H1 (cell line): ENCODE measurements around the gene MPC1. TPM values are rescaled to one million over a fixed set of nuclear protein-coding genes. Genes with fewer than 3 reads are reported as not detected.

Source experiments
- CTCF ChIA-PET: fragments of 300-600 bp; sonication (Branson Sonifier 250); formaldehyde crosslinking; loops from one replicate; lab custom pipeline; 2021; ENCODE audit not compliant: partially characterized antibody; lab: Charles Lee
- POLR2A ChIA-PET: fragments of 300-600 bp; sonication (Branson Sonifier 250); formaldehyde crosslinking; loops from one replicate; lab custom pipeline; 2021; ENCODE audit warnings: inconsistent platforms; ENCODE audit not compliant: partially characterized antibody; lab: Charles Lee
- DNase-seq, 2 experiments: peaks; one replicate each; pipeline versions ENCODE4 v3.0.0 to v3.0.0-alpha.2; 2010 to 2022; ENCODE audit warnings: low spot score in 2 of 2, low read depth in 1 of 2, mixed read lengths in 1 of 2
- FAIRE-seq: peaks from 2 replicates; lab custom pipeline; 2011; peaks lifted over from hg19 to GRCh38; lab: Jason Lieb, UNC
- H2AFZ ChIP-seq: 2 replicates; pipeline ENCODE4 v1.8.1; 2012; ENCODE audit warnings: low read length, inconsistent platforms
- H2AK5ac ChIP-seq: 2 replicates; pipeline ENCODE4 v1.6.1; 2013; ENCODE audit warnings: low read depth, low read length
- H2BK120ac ChIP-seq: replicated peaks from 2 replicates; pipeline ENCODE3; 2013; ENCODE audit warnings: low read depth, low read length, inconsistent platforms
- H2BK12ac ChIP-seq: 2 replicates; pipeline ENCODE4 v1.6.1; 2013; ENCODE audit warnings: low read depth, low read length
- H2BK15ac ChIP-seq: 2 replicates; pipeline ENCODE4 v1.6.1; 2013; ENCODE audit warnings: low read length
- H2BK20ac ChIP-seq: 2 replicates; pipeline ENCODE4 v1.6.1; 2013; ENCODE audit warnings: low read length
- H2BK5ac ChIP-seq: 2 replicates; pipeline ENCODE4 v1.6.1; 2013; ENCODE audit warnings: low read depth, low read length
- H3K14ac ChIP-seq: 2 replicates; pipeline ENCODE4 v1.6.1; 2013; ENCODE audit warnings: inconsistent platforms; ENCODE audit not compliant: insufficient read length
- H3K18ac ChIP-seq: 2 replicates; pipeline ENCODE4 v1.6.1; 2013; ENCODE audit warnings: low read length; ENCODE audit errors: extremely low read depth
- H3K23ac ChIP-seq: 2 replicates; pipeline ENCODE4 v1.6.1; 2013; ENCODE audit warnings: inconsistent platforms; ENCODE audit not compliant: insufficient read length
- H3K23me2 ChIP-seq: 2 replicates; pipeline ENCODE4 v1.6.1; 2013; ENCODE audit warnings: low read depth, low read length
- H3K27ac ChIP-seq: 2 replicates; pipeline ENCODE4 v1.6.1; 2011; ENCODE audit warnings: low read depth, low read length, inconsistent platforms
- H3K27me3 ChIP-seq, 4 experiments: replicated peaks in 1 of 4; 1 replicate in 1 of 4; 2 replicates in 3 of 4; pipeline versions ENCODE4 v1.6.1 to v1.8.1; 2011 to 2013; ENCODE audit warnings: low read length in 3 of 4, mild to moderate bottlenecking in 3 of 4, inconsistent platforms in 2 of 4, mixed read lengths in 2 of 4, moderate library complexity in 1 of 4; ENCODE audit not compliant: control insufficient read depth in 3 of 4, insufficient read depth in 3 of 4; ENCODE audit errors: extremely low read depth in 1 of 4
- H3K36me3 ChIP-seq, 4 experiments: 2 replicates each; pipeline versions ENCODE4 v1.6.1 to v1.8.1; 2011 to 2013; ENCODE audit warnings: mild to moderate bottlenecking in 4 of 4, low read length in 3 of 4, moderate library complexity in 2 of 4, control low read depth in 1 of 4, inconsistent platforms in 1 of 4; ENCODE audit not compliant: insufficient read depth in 4 of 4, control insufficient read depth in 2 of 4
- H3K4ac ChIP-seq: replicated peaks from 2 replicates; pipeline ENCODE3; 2013; ENCODE audit warnings: low read length, low read depth, mixed read lengths, inconsistent platforms; ENCODE audit not compliant: insufficient read length
- H3K4me1 ChIP-seq, 4 experiments: replicated peaks in 1 of 4; 1 replicate in 1 of 4; 2 replicates in 3 of 4; pipeline versions ENCODE4 v1.6.1 to v1.8.1; 2011 to 2013; ENCODE audit warnings: low read length in 3 of 4, inconsistent platforms in 2 of 4, mixed read lengths in 1 of 4; ENCODE audit not compliant: insufficient read depth in 4 of 4, control insufficient read depth in 3 of 4
- H3K4me2 ChIP-seq, 2 experiments: 2 replicates each; pipeline versions ENCODE4 v1.6.1 to v1.8.1; 2011 to 2013; ENCODE audit warnings: low read depth in 2 of 2, low read length in 2 of 2, control low read depth in 1 of 2, inconsistent platforms in 1 of 2, mild to moderate bottlenecking in 1 of 2; ENCODE audit not compliant: insufficient read depth in 1 of 2
- H3K4me3 ChIP-seq, 4 experiments: fragments of 200-600, 300-600 bp in 1 of 4; sonication (generic), shearing (Covaris generic), sonication (Bioruptor Twin) in 1 of 4; 2 replicates each; pipeline versions ENCODE4 v1.5.1 to v1.8.1; 2011 to 2016; ENCODE audit warnings: low read length in 4 of 4, low read depth in 3 of 4, control low read depth in 2 of 4, inconsistent platforms in 2 of 4, mild to moderate bottlenecking in 2 of 4, mixed read lengths in 1 of 4, moderate library complexity in 1 of 4; ENCODE audit not compliant: insufficient read depth in 2 of 4; ENCODE audit errors: extremely low read depth in 1 of 4
- H3K56ac ChIP-seq: replicated peaks from 2 replicates; pipeline ENCODE3; 2013; ENCODE audit warnings: low read depth, mild to moderate bottlenecking, mixed read lengths, low read length, inconsistent platforms; ENCODE audit not compliant: insufficient read length
- H3K79me1 ChIP-seq: 2 replicates; pipeline ENCODE4 v1.6.1; 2013; ENCODE audit warnings: low read depth, low read length, control low read depth
- H3K79me2 ChIP-seq, 2 experiments: 2 replicates each; pipeline versions ENCODE4 v1.6.1 to v1.8.1; 2012 to 2013; ENCODE audit warnings: low read length in 2 of 2, mild to moderate bottlenecking in 2 of 2, inconsistent platforms in 1 of 2; ENCODE audit not compliant: insufficient read depth in 2 of 2, control insufficient read depth in 1 of 2
- H3K9ac ChIP-seq, 4 experiments: replicated peaks in 1 of 4; 1 replicate in 1 of 4; 2 replicates in 3 of 4; pipeline versions ENCODE4 v1.6.1 to v1.8.1; 2011 to 2013; ENCODE audit warnings: low read depth in 3 of 4, low read length in 3 of 4, control low read depth in 2 of 4, mild to moderate bottlenecking in 2 of 4, moderate library complexity in 2 of 4, inconsistent platforms in 1 of 4; ENCODE audit errors: extremely low read depth in 1 of 4
- H3K9me3 ChIP-seq, 2 experiments: 2 replicates each; pipeline versions ENCODE4 v1.6.1 to v1.8.1; 2012 to 2013; ENCODE audit warnings: mild to moderate bottlenecking in 2 of 2, moderate library complexity in 2 of 2, control low read depth in 1 of 2, inconsistent platforms in 1 of 2, low read depth in 1 of 2, low read length in 1 of 2, mixed read lengths in 1 of 2; ENCODE audit not compliant: insufficient read depth in 2 of 2
- H4K20me1 ChIP-seq, 2 experiments: replicated peaks in 1 of 2; 2 replicates each; pipeline versions ENCODE3 to v1.8.1; 2011 to 2013; ENCODE audit warnings: inconsistent platforms in 2 of 2, low read length in 2 of 2, mild to moderate bottlenecking in 1 of 2; ENCODE audit not compliant: insufficient read depth in 2 of 2, control insufficient read depth in 1 of 2
- H4K5ac ChIP-seq: 2 replicates; pipeline ENCODE4 v1.6.1; 2013; ENCODE audit warnings: low read length, low read depth, mixed read lengths, inconsistent platforms; ENCODE audit not compliant: insufficient read length
- H4K8ac ChIP-seq: 2 replicates; pipeline ENCODE4 v1.8.0; 2013; ENCODE audit warnings: mild to moderate bottlenecking, moderate library complexity, low read length, inconsistent platforms; ENCODE audit not compliant: insufficient read depth; ENCODE audit errors: extremely low read depth
- H4K91ac ChIP-seq: replicated peaks from 2 replicates; pipeline ENCODE3; 2013; ENCODE audit warnings: low read length, mixed read lengths, inconsistent platforms; ENCODE audit not compliant: insufficient read length
- HDAC6 ChIP-seq: IDR thresholded peaks from one replicate; pipeline ENCODE4 v1.7.1; 2012; ENCODE audit warnings: low read depth, mild to moderate bottlenecking, inconsistent platforms, low read length, moderate library complexity
- JUND ChIP-seq: IDR thresholded peaks from 2 replicates; pipeline ENCODE4 v1.6.1; 2011; ENCODE audit warnings: mild to moderate bottlenecking, improper control_type of control experiment, low read length
- NANOG ChIP-seq: IDR thresholded peaks from 2 replicates; pipeline ENCODE4 v1.6.1; 2011; ENCODE audit warnings: low read length, low read depth, mild to moderate bottlenecking, inconsistent platforms; ENCODE audit not compliant: insufficient read depth, poor library complexity, severe bottlenecking
- POLR2A ChIP-seq, 2 experiments: IDR thresholded peaks; 1 replicate in 1 of 2; 2 replicates in 1 of 2; pipeline ENCODE4 v1.6.1; 2011; ENCODE audit warnings: low read depth in 2 of 2, low read length in 2 of 2, mild to moderate bottlenecking in 2 of 2; ENCODE audit errors: control extremely low read depth in 1 of 2
- WGBS, 2 experiments: shearing (Covaris generic) in 1 of 2; methylation state at CpG; one replicate each; pipeline versions ENCODE4 v1.1.6 to v1.1.7; 2013 to 2015; ENCODE audit warnings: low lambda C conversion rate in 2 of 2, mixed read lengths in 2 of 2, inconsistent platforms in 1 of 2, low coverage in 1 of 2, missing lambda C conversion rate in 1 of 2; ENCODE audit not compliant: insufficient replicate concordance in 2 of 2, insufficient coverage in 1 of 2, insufficient read length in 1 of 2; ENCODE audit errors: extremely low coverage in 1 of 2, missing lambda C conversion rate in 1 of 2; 5-methylcytosine and 5-hydroxymethylcytosine counted together
- polyA plus RNA-seq, 7 experiments: library from polyadenylated mRNA; depleted of rRNA in 3 of 7; stranded (reverse) in 5 of 7; unstranded in 2 of 7; fragments of >200 nt in 5 of 7; fragments of 200-250 nt in 2 of 7; gene quantifications; 1 replicate in 5 of 7; 2 replicates in 1 of 7; 4 replicates in 1 of 7; pipeline versions ENCODE4 v1.2.1 to v1.2.3, GENCODE V29; 2011 to 2013; ENCODE audit warnings: missing spikeins in 2 of 7, mixed read lengths in 2 of 7
- total RNA-seq: library from RNA; stranded (reverse); fragmentation: NEBNext Ultra II Directional; extraction: Animal tissue kit (Norgen Biotek cat#: 25700); gene quantifications from 2 replicates; pipeline ENCODE4 v1.2.1, GENCODE V29; 2021
- TF ChIP-seq, protein P1 (sequence below): IDR thresholded peaks from 2 replicates; pipeline ENCODE4 v1.6.1; 2011; ENCODE audit warnings: low read length, improper control_type of control experiment
- TF ChIP-seq, protein P2 (sequence below): IDR thresholded peaks from 2 replicates; pipeline ENCODE4 v1.6.1; 2012; ENCODE audit warnings: inconsistent platforms

Gene MPC1
- total and polyA plus RNA-seq, 2 of the 8 experiments (the other 6 are each of a cell fraction or from before 2014, with no cell fraction given), result 10.2 to 12.6 TPM

- POLR2A ChIA-PET, result interaction anchor here (1.0 kb wide), 1 partner anchor 17 kb away, joined by 3 read pairs; no protein-coding TSS in a partner anchor
- no peak overlapping the region for H2AK5ac ChIP-seq
- H4K91ac ChIP-seq, result no peak overlapping the region
- no peaks in the 10 kb centered on the region for H3K27me3 ChIP-seq
- H4K5ac ChIP-seq, result no peak overlapping the region
- H3K4me2 ChIP-seq, result no peak overlapping the region
- no peak overlapping the region for H2BK15ac ChIP-seq
- H3K9me3 ChIP-seq, result no peaks in the 10 kb centered on the region
- no peak overlapping the region for H2BK5ac ChIP-seq
- 93% methylated on average over 12 of the region's 12 CpGs; no CpG with 5 or more reads in 1 of the 2 experiments for WGBS, 2 experiments
- H4K20me1 ChIP-seq, result peaks cover 0 to 3% of the 10 kb centered on the region in 2 experiments
- no peak overlapping the region for H3K23ac ChIP-seq
- H3K4me3 ChIP-seq, result no peak overlapping the region
- DNase-seq (no peak), FAIRE-seq (no peak)
- TF ChIP-seq, protein P1, sequence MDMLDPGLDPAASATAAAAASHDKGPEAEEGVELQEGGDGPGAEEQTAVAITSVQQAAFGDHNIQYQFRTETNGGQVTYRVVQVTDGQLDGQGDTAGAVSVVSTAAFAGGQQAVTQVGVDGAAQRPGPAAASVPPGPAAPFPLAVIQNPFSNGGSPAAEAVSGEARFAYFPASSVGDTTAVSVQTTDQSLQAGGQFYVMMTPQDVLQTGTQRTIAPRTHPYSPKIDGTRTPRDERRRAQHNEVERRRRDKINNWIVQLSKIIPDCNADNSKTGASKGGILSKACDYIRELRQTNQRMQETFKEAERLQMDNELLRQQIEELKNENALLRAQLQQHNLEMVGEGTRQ, result no peak
- TF ChIP-seq, protein P2, sequence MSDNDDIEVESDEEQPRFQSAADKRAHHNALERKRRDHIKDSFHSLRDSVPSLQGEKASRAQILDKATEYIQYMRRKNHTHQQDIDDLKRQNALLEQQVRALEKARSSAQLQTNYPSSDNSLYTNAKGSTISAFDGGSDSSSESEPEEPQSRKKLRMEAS, result no peak
- TF ChIP-seq JUND (no peak), HDAC6 (no peak), NANOG (no peak), POLR2A (IDR thresholded peaks at IDR 0.05; ENCODE audit: control extremely low read depth in 1 of 2, low read depth in 2 of 2, low read length in 2 of 2) (no peak)
- no peak overlapping the region for H2AFZ ChIP-seq
- H3K18ac ChIP-seq, result no peak overlapping the region
- H3K4ac ChIP-seq, result no peak overlapping the region
- H3K36me3 ChIP-seq, result peaks cover 0 to 4% (median 2%) of the 10 kb centered on the region in 4 experiments; a peak in 2 of 8 replicates
- no peak overlapping the region for H2BK20ac ChIP-seq
- no peaks in the 10 kb centered on the region for H3K79me1 ChIP-seq
- H3K4me1 ChIP-seq, result no peaks in the 10 kb centered on the region
- no peak overlapping the region for H3K9ac ChIP-seq
- H2BK12ac ChIP-seq, result no peak overlapping the region
- no peak overlapping the region for H3K56ac ChIP-seq
- H2BK120ac ChIP-seq, result no peak overlapping the region
- no peak overlapping the region for H3K14ac ChIP-seq
- H4K8ac ChIP-seq, result no peak overlapping the region; the same call in 1 of the 2 replicates
- CTCF ChIA-PET, result interaction anchor here (0.7 to 1.3 kb wide), 4 partner anchors 13 to 392 kb away, joined by 3 to 4 read pairs (median 3); no protein-coding TSS in a partner anchor
- H3K27ac ChIP-seq, result no peak overlapping the region
- no peaks in the 10 kb centered on the region for H3K23me2 ChIP-seq
- H3K79me2 ChIP-seq, result no peaks in the 10 kb centered on the region
These were observed 41.7 kb upstream of the MPC1 start for GRCh38 chr6:166424431-166424830.
